DMS 273 treated with DMSO at 0.1 percent for 48 hours (cell line): ENCODE results near the gene HSF2.

Experiments used
- DNase-seq: peaks from one replicate; lab custom pipeline; 2025; lab: John Stamatoyannopoulos, UW

Gene HSF2, protein sequence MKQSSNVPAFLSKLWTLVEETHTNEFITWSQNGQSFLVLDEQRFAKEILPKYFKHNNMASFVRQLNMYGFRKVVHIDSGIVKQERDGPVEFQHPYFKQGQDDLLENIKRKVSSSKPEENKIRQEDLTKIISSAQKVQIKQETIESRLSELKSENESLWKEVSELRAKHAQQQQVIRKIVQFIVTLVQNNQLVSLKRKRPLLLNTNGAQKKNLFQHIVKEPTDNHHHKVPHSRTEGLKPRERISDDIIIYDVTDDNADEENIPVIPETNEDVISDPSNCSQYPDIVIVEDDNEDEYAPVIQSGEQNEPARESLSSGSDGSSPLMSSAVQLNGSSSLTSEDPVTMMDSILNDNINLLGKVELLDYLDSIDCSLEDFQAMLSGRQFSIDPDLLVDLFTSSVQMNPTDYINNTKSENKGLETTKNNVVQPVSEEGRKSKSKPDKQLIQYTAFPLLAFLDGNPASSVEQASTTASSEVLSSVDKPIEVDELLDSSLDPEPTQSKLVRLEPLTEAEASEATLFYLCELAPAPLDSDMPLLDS

DNA sequence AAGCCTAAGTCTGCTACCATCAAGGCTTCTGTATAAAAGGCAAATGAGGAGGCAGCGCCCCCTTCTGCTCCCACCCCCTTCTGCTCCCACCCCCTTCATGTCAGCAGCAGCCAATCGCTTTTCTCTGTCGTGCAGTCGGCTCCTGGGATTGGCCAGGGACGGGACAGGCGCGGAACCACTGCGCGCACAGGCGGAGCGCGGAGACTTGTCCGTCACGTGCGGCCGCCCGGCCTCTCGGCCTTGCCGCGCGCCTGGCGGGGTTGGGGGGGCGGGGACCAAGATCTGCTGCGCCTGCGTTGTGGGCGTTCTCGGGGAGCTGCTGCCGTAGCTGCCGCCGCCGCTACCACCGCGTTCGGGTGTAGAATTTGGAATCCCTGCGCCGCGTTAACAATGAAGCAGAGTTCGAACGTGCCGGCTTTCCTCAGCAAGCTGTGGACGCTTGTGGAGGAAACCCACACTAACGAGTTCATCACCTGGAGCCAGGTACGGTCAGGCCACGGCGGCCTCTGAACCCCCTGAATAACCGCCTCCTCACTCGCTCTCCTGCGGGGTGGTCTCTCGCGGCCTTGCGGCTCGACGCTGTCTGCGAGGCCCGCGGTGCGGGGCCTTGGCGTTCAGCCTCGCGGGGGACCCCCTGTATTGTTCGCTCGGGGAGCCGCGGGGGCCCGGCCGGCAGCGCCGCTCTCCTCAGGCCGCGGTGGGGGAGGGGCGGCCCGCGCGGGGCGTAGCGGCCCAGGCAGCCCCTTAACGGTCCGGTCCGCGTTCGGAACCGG is at the start of gene HSF2:
Gene HSF2 (plus strand): TSS at position 305 of the 773 bp plus-strand sequence. CDS start 86 bp downstream, at position 391.
- peak; percentile 89 for DNase-seq

DNA sequence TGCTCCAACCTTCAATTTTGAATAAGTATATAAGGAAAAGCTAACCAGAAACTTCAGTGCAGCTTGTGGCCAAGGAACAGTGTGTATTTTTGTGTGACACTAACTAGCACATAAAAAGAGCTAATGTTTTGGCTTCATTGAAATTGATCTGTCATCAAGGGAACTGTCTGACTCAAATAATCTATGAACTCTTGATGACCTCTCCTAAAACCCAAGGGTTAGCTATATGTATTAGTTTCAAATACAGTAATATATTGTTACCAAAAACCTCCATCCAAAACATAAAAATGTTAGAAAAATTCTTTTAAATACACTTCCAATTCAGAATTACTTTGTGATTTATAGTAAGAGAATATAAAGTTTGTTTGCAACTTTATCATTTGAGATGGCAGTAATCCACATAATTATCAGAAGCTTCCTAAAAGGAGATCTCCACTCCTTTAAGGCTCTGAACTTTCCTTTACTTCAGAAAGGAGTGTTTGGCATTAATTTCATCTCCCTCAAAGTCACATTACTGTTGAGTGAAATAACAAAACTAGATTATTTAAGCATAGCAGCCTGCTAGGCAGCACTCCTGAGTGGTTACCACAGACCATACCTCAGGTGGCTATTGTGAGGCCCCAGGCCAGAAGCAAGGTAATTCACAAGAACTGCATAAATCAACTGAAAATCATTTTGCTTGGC is 46.3 kb upstream of the HSF2 start:
- no peak for DNase-seq

DNA sequence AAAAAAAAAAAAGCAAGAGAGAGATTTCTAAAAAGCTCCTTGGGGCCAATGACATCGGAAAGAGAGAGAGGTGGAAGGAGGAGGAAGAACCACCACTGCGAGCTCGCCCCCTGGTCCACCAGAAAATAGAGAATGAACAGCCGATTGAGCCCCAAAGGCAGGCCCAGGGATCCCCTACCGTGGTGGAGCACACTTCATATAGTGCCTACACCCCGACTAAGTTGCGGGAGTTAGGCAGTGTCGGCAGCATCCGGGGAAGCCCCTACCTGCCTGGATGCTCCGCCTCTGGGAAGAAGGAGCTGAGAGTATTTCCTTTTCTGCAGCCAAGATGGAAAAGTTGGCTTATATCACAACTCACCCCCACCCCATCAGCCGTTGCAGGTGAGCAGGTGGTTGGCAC is 38.6 kb upstream of the HSF2 start:
- DNase-seq = no peak

DNA sequence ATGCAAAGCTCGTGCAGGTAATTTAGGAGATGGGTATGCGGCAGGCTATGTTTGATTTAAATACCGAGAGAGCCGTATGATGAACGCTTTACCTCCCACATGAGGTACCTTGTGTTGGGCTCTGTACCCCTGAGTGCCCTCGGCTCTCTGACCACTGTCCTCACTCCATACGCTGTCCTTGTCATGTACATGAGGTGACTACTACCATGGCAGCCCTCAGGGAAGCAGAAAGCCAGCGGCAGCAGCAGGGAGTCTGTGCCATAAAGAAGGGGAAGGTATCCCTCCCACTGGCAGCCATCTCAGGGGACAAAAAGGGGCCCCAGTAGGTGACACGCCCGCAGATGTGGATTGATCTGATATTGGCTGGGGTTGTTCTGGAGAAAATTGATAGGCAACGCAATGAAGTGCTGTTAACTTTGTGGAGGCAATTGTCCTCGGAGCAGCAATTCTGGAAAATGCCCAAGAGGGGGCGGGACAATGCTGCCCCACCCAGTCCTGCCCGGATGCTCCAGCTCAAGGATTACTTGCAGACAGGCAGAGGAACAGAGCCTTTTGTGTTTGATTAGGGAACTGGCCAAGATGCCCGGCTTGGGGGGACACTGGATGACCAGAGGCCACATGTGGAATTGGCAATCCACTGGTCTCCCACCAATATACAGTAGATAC is 38.0 kb upstream of the HSF2 start:
- no peak for DNase-seq

DNA sequence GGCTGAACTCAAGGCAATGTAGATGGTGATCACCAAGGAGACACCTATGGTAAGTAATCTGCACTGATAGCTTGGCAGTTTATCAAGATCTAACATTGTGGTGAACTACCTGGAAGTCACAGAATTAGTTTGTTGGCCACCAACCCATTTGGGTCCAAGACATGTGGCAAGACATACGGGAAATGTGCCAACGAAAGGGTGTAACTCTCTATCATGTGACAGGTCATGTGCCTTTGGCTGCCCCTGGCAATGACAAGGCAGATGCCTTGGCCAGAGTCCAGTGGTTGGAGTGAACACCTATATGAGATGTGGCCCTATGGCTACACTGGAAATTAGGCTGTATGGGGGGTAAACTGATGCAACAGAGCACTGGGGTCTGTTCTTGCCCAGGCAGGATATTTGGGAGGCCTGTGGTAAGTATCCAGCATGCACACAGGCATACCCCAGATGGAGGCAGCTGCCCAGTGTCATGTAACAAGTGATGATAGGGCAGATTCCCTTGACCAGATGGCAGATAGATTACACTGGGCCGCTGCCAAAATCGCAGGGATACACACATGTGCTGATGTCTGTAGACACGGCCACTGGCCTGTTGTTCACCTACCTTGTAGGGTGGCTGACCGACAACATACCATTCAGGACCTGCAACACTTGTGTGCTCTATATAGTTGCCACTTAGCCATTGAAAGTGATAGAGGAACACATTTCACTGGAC is 35.5 kb upstream of the HSF2 start:
- DNase-seq = peak; percentile 61

- no peak for DNase-seq
These were observed 33.6 kb upstream of the HSF2 start for GRCh38 chr6:122365775-122366403.

DNA sequence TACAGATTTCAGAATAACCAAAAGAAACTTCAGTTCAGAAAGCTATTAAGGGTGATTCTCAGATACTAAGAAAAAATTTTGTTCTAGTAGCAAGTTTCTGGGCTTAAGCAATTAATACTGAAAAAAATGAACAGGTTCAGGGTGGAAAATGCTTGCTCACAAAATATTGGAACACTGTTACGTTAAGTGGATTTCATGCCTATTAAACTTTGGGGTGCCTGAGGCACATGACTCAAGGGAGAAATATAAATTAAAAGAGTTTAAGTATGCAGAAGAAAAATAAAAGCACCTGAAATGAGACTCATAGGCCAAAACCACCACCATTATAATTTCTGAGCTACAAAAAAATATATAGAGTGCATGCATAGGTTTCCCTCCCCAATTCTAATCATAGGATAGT is 32.3 kb upstream of the HSF2 start:
- DNase-seq = no peak

DNA sequence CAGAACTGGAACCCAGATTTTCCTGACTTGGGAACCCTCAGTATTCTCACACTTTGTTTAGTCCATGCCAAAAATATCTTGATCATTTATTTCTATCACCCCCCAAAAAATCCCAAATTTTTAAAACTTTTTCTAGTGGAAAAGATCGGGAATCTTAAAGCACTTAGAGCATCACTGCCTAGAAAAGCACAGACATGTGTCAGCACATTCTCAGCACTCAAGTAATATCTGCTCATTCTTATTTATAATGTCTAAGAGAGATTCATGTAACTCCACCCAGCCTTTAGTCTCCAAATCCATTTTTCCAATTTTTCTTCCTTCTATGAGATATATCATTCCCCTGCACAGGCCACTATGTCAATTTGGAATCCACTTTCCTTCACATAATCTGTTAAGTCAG is 29.9 kb upstream of the HSF2 start:
- DNase-seq = no peak

DNA sequence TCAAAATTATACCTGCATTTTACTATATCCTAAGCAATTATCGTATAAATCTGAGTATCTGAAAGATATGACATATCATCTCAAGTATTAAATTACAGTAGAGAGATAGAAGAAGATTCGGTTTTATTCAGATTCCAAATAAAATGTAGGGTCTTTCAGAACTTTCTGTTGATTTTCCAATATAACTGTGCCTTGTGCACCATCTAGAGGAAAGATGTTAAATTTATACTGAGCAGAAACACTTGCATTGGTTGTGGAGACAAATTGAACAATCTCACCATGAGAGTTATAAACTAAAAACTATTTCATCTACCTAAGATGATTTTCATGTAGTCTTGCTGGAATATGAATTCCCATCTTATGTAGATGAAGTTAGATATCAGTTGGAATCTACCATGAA is 26.8 kb upstream of the HSF2 start:
- DNase-seq = no peak

DNA sequence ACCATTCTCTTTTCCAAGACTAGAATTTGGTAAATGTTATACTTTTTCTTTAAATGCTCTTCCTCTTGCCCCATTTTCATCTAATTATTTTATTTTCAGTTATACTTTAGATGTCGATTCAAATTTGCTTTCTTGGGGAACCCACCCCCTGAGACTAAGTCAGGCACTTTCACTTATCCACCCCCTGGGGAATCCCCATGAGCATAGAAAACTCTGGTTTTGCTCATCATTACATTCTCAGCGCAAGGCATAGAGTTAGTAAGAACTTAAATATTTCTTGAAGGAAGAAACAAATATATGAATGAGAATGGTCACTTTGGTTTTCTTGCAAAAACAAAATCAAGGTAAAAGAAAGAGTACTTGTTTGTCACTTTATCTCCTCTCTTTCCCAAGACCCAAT is 25.1 kb upstream of the HSF2 start:
- DNase-seq = no peak

GRCh38 chr6:122376246-122376645 is 23.2 kb upstream of the HSF2 start:
- no peak for DNase-seq

GRCh38 chr6:122381494-122382265 is 17.8 kb upstream of the HSF2 start:
- DNase-seq = peak; percentile 47

- DNase-seq = no peak
These were observed 13.4 kb upstream of the HSF2 start for GRCh38 chr6:122385857-122386612.

- DNase-seq = no peak
These were observed 10.5 kb upstream of the HSF2 start for GRCh38 chr6:122388945-122389344.

- DNase-seq = no peak
These were observed 9.6 kb upstream of the HSF2 start for GRCh38 chr6:122389704-122390372.

DNA sequence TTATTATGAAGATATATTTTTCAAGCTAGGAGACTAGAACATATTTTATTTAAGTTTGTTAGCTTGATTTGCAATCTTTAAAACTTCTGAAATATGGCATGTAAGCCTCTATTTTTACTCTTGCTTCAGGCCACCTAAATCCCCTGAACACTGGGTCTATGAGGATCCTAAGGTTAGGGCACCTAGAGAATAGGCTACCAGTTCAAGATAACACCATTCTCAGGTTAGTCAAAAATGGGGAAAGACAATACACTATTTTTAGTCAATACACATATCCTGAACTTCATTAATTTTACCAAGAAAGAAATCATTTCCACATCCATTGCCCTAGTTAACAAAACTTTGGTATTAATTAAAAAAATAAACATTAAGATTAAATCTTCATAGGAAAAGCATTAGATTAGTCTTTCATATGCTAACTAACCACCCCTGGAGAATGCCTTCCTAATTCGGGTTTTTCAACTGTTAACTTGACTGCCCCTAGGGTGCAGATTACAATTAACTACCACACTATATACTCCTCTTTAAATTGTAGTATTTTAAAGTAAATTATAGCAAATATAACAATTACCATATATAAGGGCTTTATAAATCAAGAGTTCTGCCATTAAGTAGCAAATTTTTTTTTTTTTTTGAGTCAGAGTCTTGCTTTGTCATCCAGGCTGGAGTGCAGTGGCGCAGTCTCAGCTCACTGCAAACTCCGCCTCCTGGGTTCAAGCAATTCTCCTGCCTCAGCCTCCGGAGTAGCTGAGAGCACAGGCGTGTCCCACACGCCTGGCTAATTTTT is 6.7 kb upstream of the HSF2 start:
- DNase-seq = no peak

DNA sequence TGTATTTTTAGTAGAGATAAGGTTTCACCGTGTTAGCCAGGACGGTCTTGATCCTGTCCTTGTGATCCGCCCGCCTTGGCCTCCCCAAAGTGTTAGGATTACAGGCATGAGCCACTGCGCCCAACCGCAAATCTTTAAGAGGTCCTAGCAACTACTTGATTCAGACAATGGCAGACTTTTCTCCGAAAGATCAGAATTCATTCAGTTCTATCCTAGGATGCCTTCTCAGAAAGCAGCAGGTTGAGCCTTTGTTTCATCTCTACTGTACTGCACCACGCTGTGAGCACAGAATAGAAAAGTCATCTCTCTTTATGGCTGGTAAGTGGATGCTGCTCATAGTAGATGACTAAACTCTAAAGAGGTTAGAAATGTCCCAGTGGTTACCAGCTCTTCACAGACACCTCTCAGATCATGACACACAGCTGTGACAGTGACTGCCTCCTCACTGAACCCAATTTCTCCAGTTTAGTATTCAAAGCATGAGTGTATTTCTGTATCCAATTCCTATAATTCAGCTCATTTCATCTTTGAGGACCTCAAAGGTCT is 6.0 kb upstream of the HSF2 start:
- DNase-seq = no peak

GRCh38 chr6:122394016-122394415 is 5.4 kb upstream of the HSF2 start:
- no peak for DNase-seq
